ENCODE measurements around the gene CARMIL1. TPM values are rescaled to one million over a fixed set of nuclear protein-coding genes. Genes with fewer than 3 reads are reported as not detected.
"Not testable (repeated sequence)": the region's sequence is repeated elsewhere in the genome, so short reads cannot be mapped to it uniquely, and the experiment has no call there.

The CARMIL1 gene
- polyA plus RNA-seq, 1 of the 3 experiments (the other 2 are of a cell fraction): 1.7 TPM

DNA sequence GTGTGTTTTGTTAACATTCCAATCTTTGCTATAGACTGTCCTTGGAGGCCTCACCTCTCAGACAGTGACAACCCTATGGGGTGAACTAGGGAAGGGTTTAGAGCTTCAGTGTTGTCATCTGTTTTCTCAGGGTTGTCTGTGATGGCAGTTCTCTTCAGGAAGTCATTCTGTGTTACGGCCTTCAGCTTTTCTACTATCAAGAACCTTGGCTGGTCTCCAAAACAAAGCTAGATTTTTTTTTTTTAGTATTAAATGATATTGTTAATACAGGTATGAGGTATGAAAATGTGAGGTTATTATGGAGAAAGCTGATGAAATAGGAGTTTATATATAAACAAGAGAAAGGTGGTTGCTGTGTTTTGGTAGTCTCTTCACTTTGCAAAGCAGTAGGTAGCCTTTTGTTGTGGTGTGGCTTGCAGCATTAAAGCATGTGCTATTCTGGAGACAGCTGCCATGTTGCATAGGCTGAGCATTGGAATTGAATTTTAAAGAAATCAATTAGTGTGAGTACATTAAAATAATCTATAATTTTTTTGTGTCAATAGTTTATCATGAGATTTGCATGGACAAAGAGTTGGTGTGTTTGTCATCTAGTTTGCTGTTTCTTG, 162.6 kb downstream of the CARMIL1 start:
- ChIA-PET CTCF (interaction anchor here (0.6 to 1.0 kb wide), 2 partner anchors 105 to 175 kb away, joined by 3 read pairs; no protein-coding TSS in a partner anchor), POLR2A (interaction anchor here (0.6 kb wide), 1 partner anchor 274 kb away, joined by 3 read pairs; no protein-coding TSS in a partner anchor)

DNA sequence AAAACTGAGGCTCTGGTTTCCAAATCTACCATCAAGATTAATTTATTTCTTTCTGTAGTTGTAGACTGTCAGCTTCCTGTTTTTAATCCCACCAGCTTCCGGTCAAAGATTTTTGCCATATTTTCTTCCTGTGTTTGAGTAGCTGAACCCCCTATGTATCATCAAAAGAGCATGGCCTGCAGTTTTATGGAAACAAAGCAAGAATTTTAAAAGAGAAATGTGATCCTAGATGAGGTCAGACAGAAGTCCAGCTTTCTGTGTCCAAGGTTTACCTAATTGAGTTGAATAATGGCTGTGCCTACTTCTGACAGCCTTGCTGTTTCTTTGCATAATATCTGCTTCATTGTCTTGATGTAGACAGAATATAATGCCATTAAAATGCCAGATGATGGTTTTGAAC, 163.7 kb downstream of the CARMIL1 start:
- no peaks in the 10 kb centered on the region for H3K36me3 ChIP-seq (replicated peaks in 1 of 2; ENCODE audit: control insufficient read depth in 1 of 2, insufficient read depth in 2 of 2, low read length in 1 of 2)
- DNase-seq: no peak
- WGBS (ENCODE audit: low lambda C conversion rate): 85% methylated on average over 1 of the region's 1 CpG
- H3K27me3 ChIP-seq (ENCODE audit: insufficient read depth): no peaks in the 10 kb centered on the region
- no peak overlapping the region for H2AFZ ChIP-seq (ENCODE audit: low read depth)
- ChIA-PET CTCF (no interaction called here), POLR2A (no interaction called here)
- H4K20me1 ChIP-seq (ENCODE audit: insufficient read depth): no peaks in the 10 kb centered on the region
- no peak overlapping the region for H3K4me2 ChIP-seq
- no peaks in the 10 kb centered on the region for H3K79me2 ChIP-seq (ENCODE audit: insufficient read depth)
- H3K9me3 ChIP-seq: no peaks in the 10 kb centered on the region
- H3K4me3 ChIP-seq (ENCODE audit: low read depth in 2 of 2, low read length in 1 of 2): no peak overlapping the region
- peaks cover 0 to 7% of the 10 kb centered on the region in 2 experiments; a peak in 1 of 4 replicates for H3K4me1 ChIP-seq (ENCODE audit: control insufficient read depth in 1 of 2, insufficient read depth in 2 of 2, low read depth in 1 of 2, low read length in 1 of 2)
- no peak for TF ChIP-seq EP300 (IDR thresholded peaks at IDR 0.05; ENCODE audit: borderline replicate concordance in 1 of 2, low read depth in 1 of 2, low read length in 1 of 2)
- TF ChIP-seq ELF1 (IDR thresholded peaks at IDR 0.05): no peak
- TF ChIP-seq, protein P1, sequence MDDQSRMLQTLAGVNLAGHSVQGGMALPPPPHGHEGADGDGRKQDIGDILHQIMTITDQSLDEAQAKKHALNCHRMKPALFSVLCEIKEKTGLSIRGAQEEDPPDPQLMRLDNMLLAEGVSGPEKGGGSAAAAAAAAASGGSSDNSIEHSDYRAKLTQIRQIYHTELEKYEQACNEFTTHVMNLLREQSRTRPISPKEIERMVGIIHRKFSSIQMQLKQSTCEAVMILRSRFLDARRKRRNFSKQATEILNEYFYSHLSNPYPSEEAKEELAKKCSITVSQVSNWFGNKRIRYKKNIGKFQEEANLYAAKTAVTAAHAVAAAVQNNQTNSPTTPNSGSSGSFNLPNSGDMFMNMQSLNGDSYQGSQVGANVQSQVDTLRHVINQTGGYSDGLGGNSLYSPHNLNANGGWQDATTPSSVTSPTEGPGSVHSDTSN (IDR thresholded peaks at IDR 0.05): peak; percentile 64
- TF ChIP-seq GABPA (IDR thresholded peaks at IDR 0.05; ENCODE audit: low read depth): no peak
- no peak for TF ChIP-seq NRF1 (IDR thresholded peaks at IDR 0.05; ENCODE audit: low read depth, low read length)
- peak; percentile 37; the same call in 1 of the 2 replicates for TF ChIP-seq TCF12 (IDR thresholded peaks at IDR 0.05)
- H3K27ac ChIP-seq (ENCODE audit: low read depth in 2 of 2, low read length in 1 of 2): no peak overlapping the region
- no peak overlapping the region for H3K9ac ChIP-seq
- H3F3A ChIP-seq (replicated peaks; ENCODE audit: insufficient read depth): no peaks in the 10 kb centered on the region
- H3K9me2 ChIP-seq: no peaks in the 10 kb centered on the region

More for the DNA sequence above, 162.6 kb downstream of the CARMIL1 start:
- H3K9me3 ChIP-seq: no peaks in the 10 kb centered on the region
- no peaks in the 10 kb centered on the region for H3K27me3 ChIP-seq (ENCODE audit: insufficient read depth)
- H2AFZ ChIP-seq (ENCODE audit: low read depth): no peak overlapping the region
- H3F3A ChIP-seq (replicated peaks; ENCODE audit: insufficient read depth): no peaks in the 10 kb centered on the region
- H3K36me3 ChIP-seq (replicated peaks in 1 of 2; ENCODE audit: control insufficient read depth in 1 of 2, insufficient read depth in 2 of 2, low read length in 1 of 2): no peaks in the 10 kb centered on the region
- no peak overlapping the region for H3K4me3 ChIP-seq (ENCODE audit: low read depth in 2 of 2, low read length in 1 of 2)
- H3K9me2 ChIP-seq: no peaks in the 10 kb centered on the region
- no peaks in the 10 kb centered on the region for H3K79me2 ChIP-seq (ENCODE audit: insufficient read depth)
- H3K4me2 ChIP-seq: no peak overlapping the region
- WGBS (ENCODE audit: low lambda C conversion rate): 96% methylated on average over 1 of the region's 1 CpG
- H3K4me1 ChIP-seq (ENCODE audit: control insufficient read depth in 1 of 2, insufficient read depth in 2 of 2, low read depth in 1 of 2, low read length in 1 of 2): peaks cover 0 to 9% of the 10 kb centered on the region in 2 experiments; a peak in 1 of 4 replicates
- DNase-seq: no peak
- no peak overlapping the region for H3K9ac ChIP-seq
- TF ChIP-seq FOSL2 (IDR thresholded peaks at IDR 0.05; ENCODE audit: borderline replicate concordance, low read depth) (no peak), NRF1 (IDR thresholded peaks at IDR 0.05; ENCODE audit: low read depth, low read length) (no peak), MEF2A (IDR thresholded peaks at IDR 0.05; ENCODE audit: borderline replicate concordance, low read depth) (no peak), YY1 (IDR thresholded peaks at IDR 0.05; ENCODE audit: low read depth) (no peak)
- TF ChIP-seq, protein P2, sequence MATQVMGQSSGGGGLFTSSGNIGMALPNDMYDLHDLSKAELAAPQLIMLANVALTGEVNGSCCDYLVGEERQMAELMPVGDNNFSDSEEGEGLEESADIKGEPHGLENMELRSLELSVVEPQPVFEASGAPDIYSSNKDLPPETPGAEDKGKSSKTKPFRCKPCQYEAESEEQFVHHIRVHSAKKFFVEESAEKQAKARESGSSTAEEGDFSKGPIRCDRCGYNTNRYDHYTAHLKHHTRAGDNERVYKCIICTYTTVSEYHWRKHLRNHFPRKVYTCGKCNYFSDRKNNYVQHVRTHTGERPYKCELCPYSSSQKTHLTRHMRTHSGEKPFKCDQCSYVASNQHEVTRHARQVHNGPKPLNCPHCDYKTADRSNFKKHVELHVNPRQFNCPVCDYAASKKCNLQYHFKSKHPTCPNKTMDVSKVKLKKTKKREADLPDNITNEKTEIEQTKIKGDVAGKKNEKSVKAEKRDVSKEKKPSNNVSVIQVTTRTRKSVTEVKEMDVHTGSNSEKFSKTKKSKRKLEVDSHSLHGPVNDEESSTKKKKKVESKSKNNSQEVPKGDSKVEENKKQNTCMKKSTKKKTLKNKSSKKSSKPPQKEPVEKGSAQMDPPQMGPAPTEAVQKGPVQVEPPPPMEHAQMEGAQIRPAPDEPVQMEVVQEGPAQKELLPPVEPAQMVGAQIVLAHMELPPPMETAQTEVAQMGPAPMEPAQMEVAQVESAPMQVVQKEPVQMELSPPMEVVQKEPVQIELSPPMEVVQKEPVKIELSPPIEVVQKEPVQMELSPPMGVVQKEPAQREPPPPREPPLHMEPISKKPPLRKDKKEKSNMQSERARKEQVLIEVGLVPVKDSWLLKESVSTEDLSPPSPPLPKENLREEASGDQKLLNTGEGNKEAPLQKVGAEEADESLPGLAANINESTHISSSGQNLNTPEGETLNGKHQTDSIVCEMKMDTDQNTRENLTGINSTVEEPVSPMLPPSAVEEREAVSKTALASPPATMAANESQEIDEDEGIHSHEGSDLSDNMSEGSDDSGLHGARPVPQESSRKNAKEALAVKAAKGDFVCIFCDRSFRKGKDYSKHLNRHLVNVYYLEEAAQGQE (IDR thresholded peaks at IDR 0.05; ENCODE audit: low read depth, low read length): no peak
- TF ChIP-seq, protein P3, sequence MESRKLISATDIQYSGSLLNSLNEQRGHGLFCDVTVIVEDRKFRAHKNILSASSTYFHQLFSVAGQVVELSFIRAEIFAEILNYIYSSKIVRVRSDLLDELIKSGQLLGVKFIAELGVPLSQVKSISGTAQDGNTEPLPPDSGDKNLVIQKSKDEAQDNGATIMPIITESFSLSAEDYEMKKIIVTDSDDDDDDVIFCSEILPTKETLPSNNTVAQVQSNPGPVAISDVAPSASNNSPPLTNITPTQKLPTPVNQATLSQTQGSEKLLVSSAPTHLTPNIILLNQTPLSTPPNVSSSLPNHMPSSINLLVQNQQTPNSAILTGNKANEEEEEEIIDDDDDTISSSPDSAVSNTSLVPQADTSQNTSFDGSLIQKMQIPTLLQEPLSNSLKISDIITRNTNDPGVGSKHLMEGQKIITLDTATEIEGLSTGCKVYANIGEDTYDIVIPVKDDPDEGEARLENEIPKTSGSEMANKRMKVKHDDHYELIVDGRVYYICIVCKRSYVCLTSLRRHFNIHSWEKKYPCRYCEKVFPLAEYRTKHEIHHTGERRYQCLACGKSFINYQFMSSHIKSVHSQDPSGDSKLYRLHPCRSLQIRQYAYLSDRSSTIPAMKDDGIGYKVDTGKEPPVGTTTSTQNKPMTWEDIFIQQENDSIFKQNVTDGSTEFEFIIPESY (IDR thresholded peaks at IDR 0.05; ENCODE audit: borderline replicate concordance, low read depth): no peak
- H4K20me1 ChIP-seq (ENCODE audit: insufficient read depth): no peaks in the 10 kb centered on the region
- H3K27ac ChIP-seq (ENCODE audit: low read depth in 2 of 2, low read length in 1 of 2): no peak overlapping the region

DNA sequence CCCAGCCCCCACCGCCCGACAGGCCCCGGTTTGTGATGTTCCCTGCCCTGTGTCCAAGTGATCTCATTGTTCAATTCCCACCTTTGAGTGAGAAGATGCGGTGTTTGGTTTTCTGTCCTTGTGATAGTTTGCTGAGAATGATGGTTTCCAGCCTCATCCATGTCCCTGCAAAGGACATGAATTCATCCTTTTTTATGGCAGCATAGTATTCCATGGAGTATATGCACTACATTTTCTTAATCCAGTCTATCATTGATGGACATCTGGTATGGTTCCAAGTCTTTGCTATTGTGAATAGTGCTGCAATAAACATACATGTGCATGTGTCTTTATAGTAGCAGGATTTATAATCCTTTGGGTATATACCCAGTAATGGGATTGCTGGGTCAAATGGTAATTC, 165.3 kb downstream of the CARMIL1 start:
- H3K4me2 ChIP-seq; H4K20me1 ChIP-seq (ENCODE audit: insufficient read depth); H3K36me3 ChIP-seq (replicated peaks in 1 of 2; ENCODE audit: control insufficient read depth in 1 of 2, insufficient read depth in 2 of 2, low read length in 1 of 2); H3K27me3 ChIP-seq (ENCODE audit: insufficient read depth); DNase-seq; H3K9ac ChIP-seq; H3K9me3 ChIP-seq; H3K79me2 ChIP-seq (ENCODE audit: insufficient read depth); H3K4me3 ChIP-seq (ENCODE audit: low read depth in 2 of 2, low read length in 1 of 2); CTCF ChIA-PET; POLR2A ChIA-PET; H3K9me2 ChIP-seq; H3K4me1 ChIP-seq (ENCODE audit: control insufficient read depth in 1 of 2, insufficient read depth in 2 of 2, low read depth in 1 of 2, low read length in 1 of 2); H3F3A ChIP-seq (replicated peaks; ENCODE audit: insufficient read depth); H3K27ac ChIP-seq (ENCODE audit: low read depth in 2 of 2, low read length in 1 of 2); H2AFZ ChIP-seq (ENCODE audit: low read depth): not testable (repeated sequence)
- WGBS (ENCODE audit: low lambda C conversion rate): 88% methylated on average over 4 of the region's 4 CpGs
